Middle frontal gyrus (tissue), 1 donor: ENCODE results near the gene DLX3.

Source experiments
- DNase-seq: peaks from one replicate; pipeline ENCODE4 v3.0.0-alpha.2; 2015; ENCODE audit warnings: low spot score; ENCODE audit errors: extremely low spot score

Gene DLX3

DNA sequence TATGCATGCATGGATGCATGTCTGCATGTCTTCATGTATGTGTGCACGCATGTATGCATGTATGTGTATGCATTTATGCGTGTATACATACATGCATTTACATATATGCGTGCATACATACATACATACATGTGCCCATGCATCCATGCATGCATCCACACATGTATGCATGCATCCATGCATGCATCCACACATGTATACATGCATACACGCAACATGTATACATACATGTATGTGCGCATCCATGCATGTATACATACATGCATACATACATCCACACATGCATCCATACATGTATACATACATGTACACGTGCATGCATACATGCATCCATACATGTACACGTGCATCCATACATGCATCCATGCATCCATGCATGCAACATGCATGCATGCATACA is 29.8 kb upstream of the DLX3 start:
- no peak for DNase-seq

DNA sequence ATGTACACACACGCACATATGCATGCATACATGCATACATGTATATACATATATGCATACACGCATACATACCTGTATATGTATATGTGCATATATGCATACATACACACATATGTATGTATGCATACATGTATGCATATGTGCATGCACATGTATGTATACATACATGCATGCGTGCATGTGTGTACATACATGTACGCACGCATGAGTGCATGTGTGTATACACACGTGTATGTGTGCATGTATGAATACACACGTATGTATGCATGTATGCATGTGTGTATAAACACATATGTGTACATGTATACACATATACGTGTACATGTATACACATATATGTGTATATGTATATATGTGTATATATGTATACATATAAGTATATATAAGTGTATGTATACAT is 28.5 kb upstream of the DLX3 start:
- DNase-seq = no peak

DNA sequence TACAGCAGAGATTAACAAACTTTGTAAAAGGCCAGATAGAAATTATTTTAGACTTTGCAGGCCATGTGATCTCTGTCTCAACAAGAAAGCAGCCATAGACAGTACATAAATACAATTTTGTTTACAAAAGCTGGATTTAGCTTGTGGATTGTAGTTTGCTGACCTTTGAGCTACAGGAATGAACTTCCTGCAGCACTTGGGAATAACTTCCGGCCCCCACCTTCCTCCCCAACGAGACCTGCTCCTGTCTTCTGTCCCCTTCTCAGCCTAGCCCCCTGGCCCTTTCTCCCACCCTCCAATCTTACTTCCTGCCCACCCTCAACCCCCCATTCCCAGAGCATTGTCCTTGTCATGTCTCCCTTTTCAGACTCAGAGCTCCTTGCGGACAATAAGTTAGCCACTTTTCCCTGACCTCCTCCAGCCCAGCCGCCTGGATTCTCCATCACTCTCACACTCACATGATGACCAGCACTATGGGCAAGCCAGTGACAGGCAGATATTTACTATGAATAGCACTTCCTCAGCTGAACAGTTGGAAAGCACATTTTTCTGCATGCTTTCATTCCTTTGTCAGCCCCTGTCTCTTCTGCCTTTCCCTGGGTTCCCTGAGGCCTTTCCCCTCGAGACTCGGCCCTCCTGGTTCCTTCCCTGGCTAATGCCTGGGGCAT is 27.6 kb upstream of the DLX3 start:
- DNase-seq = no peak

DNA sequence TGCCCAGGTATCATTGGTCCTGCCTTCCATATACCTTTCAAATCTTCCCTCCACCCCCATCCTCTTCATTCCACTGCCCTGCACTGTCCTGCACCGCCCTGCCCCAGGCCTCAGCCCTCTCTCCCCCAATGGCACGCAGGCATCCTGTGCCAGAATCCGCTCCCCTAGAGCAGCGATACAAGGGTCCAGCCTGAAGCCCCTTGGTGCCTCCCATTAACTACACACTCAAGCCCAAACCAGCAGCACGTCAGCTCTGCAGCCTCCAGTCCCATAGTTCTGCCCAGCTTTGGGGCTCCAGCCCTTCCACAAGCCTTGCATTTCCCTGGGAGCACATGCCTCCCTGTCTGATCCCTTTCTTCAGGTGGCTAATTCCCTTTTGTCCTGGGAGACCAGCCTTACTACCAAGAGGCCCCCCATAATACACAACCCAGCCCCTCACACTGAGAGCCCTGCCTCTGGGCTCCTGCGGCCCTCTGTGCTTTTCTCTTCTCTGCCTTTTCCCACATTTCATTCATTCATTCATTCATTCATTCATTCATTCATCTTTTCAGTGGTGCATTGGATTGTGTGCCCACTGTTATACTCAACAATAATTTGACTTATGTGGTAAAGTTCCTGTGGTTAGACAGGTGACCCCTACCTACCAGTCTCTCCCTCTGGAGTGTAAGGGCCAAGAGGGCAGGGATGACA is 26.8 kb upstream of the DLX3 start:
- no peak for DNase-seq

DNA sequence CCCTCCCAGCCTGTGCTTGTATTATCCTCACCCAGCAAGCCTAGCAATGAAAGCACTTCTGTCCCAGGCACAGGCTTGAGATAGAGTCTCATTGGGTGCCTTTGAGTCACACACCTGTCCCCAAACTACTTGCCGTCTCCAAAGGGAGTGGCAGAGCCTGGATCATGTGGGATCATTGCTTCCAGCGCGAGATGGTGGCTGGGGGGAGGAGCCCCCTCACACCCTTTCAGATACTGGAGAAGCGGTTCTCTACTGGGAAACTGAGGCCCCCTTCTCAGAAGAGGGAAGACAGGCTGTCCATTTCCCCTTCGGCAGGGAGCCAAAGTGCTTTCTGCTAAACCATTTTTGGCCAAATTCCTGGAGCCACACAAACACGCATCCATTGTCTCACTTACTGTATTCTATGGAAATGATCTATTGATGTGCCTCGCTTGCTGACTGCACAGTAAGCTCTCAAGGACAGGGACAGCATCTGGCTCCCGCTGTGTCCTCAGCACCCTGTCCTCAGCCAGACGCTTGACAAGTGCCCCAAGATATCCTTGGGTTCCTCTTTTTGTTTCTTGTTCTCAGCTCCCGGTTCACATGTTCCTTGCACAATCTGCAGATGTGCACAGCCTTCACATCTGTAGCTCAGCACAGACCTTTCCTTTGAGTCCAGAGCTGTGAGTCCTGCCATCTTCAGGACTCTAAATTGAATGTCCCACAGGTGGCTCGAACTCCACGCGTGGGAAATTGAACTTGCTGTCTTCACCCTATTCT is 26.0 kb upstream of the DLX3 start:
- DNase-seq = no peak

DNA sequence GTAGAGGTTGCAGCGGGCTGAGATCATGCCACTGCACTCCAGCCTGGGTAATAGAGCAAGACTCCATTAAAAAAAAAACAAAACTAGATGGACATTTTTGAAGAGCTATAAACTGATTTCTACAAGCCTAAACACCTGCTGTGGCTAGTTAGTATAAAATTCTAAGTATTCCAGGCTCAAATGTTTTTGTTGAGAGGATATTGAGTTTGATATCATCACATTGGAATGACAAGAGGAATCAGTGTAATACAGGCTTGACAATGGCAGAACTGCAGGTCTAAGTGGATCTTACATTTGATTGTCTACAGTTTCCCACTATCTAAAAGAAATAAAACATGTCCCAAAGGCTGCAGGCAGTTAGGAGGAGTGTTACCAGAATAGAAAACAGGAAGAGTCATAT is 23.9 kb upstream of the DLX3 start:
- no peak for DNase-seq

DNA sequence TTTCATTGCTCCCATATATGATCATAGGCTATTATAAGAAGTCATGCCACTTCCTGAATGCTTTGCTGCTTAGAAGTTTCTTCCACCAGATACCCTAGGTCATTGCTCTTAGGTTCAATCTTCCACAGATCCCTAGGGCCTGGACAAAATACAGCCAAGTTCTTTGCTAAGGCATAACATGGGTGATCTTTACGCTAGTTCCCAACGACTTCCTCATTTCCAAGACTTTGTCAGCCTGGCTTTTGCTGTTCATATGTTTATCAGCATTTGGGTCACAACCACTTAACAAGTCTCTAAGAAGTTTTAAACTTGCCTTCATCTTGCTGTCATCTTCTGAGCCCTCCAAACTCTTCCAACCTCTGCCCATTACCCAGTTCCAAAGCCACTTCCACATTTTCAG is 20.1 kb upstream of the DLX3 start:
- no peak for DNase-seq

DNA sequence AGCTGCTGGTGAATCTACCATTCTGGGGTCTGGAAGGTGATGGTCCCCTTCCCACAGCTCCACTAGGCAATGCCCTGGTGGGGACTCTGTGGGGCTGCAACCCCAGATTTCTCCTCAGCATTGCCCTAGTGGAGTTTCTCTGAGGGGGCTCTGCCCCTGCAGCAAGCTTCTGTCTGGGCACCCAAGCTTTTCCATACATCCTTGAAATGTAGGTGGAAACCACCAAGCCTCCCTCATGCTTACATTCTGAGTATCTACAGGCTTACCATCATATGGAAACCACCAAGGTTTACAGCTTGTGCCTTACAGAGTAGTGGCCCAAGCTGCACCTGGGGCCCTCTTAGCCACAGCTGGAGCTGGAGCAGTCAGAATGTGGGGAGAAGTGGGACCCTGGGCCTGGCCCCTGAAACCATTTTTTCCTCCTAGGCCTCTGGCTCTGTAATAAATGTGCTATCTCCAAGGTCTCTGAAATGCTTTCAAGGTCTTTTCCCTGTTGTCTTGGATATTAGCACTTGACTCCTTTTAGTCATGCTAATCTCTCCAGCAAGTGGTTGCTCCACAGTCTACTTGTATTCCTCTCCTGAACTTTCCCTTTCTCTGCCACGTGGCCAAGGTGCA is 19.6 kb upstream of the DLX3 start:
- no peak for DNase-seq

DNA sequence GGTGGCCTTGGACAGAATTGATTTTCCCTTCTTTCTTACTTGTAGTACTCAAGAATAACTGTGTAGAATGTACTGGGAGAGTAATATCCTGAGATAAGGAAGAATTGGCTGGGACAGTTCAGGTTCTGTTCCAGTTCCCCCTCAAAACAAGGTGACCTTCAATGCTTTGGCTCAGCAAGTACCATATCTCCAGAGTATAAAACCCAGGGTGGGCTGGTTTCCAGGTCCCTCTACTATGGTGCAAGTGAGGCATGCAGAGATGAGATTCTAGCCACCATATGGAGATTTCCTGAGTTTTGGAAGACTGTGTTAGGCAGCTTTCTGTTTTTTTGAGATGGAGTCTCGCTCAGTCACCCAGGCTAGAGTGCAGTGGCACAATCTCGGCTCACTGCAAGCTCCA is 18.1 kb upstream of the DLX3 start:
- no peak for DNase-seq

DNA sequence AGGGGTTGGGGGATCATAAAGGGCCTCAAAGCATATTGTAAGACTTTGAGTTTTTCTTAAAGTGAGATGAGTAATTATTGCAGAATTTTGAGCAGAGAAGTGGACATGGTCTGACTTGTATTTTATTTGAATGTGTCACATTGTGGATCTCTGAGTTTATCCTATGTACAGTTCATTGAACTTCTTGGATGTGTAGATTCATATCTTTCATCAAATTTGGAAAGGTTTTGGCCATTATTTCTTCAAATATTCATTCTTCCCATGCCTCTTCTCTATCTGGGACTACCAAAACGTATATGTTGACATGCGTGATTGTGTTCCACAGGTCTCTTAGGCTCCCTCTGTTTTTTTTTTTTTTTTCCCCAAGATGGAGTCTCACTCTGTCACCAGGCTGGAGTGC is 14.3 kb upstream of the DLX3 start:
- DNase-seq = no peak

DNA sequence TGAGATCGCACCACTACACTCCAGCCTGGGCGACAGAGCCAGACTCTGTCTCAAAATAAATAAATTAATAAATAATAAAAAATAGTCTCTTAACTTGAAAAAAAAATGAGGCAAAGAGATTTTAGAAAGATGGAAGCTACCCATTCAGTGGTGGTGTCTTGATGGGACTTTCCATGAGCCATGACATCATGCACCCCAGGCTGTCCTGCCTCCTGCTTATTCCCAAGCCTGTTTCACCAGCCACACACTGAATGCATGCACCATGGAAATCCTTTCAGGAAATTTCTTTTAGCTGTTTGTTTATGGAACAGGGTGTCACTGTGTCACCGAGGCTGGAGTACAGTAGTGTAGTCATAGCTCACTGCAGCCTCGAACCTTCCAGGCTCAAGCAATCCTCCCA is 8.9 kb upstream of the DLX3 start:
- DNase-seq = no peak

DNA sequence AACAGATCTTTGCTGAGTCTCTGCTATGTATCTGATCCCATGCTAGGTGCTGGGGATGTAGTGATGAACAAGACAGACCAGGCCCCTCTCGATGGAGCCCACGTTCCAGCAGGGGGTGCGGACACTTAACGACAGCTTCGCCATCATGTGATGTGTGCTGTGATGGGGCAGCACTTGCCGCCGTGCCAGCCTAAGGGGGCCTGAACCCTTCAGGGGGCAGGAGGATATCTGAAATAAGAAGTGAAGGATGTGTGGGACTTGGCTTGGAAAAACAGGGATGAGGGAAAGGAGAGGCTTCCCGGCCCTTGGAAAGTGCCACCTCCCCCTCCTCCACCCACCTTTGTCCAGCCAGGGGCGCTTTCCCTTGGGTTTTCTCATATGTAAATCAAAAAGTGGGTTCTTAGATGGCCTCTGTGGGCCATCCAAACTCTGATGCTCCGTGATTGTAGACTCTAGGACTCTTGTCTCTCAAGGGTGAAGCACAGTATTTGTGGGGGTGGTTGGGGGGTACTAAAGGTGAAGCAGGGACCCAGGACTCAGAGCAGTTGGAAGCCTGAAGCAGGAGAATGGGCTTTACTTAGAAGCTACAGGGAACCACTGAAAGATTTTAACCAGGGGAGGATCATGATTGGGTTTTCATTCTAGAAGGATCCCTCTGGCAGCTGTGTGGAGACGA is 4.0 kb upstream of the DLX3 start:
- no peak for DNase-seq

DNA sequence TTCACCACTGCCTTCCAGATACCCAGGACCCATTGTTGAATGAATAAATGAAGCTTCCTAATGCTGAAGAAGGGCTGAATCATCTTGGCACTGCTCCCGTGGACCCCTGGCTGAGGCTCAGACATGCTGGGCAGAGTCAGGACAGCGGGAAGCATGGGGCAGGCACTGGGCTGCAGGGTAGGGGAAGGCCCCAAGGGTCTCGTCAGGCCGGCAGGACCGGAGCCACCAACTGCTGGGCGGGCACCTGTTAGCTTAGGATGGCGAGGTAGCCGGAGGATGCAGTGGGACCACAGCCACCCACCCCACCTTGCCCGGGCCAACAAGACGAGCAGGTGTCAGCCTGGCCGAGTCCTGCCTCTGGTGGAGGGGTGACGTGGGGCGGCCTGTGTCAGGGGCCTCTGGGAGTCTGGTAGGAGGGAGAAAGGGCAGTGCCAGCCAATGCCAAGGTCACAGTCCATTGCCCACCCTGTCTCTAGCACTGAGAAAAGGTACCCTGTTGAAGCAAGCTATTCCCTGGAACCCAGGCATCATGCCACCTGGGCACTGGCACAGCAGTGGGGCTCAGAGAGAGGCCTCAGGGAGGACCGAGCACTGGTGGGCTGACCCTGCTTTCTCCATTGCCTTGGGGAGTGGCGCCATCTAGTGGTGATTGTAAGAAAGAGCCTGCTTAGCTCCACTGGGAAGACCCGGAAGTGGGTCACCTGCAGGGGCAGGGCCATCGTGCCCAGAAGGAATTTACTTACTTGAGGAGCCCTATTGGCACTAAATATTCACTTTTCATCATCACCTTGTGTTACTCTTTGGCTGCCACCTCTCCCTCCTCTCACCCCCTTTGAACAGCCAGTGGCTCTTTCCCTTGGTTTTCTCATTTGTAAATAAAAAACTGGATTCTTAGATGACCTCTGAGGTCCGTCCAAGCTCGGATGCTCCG is 3.0 kb upstream of the DLX3 start:
- DNase-seq = peak; percentile 69

DNA sequence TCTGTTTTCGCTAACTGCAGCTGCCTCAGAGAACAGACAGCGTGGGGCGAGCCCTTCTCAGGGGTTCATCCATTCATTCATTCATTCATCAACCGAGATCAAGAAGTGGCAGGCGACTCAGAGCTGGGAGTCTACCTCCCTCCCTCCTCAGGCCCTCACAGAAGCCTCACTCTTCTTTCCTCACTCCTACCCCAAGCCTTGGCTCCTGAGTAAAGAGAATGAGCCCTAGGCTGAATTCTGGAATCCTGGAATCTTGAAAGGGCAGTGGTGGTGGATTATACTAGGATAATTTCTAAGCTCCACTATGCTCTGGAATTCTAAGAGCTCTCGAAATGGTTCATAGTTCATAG is 2.3 kb upstream of the DLX3 start:
- no peak for DNase-seq

DNA sequence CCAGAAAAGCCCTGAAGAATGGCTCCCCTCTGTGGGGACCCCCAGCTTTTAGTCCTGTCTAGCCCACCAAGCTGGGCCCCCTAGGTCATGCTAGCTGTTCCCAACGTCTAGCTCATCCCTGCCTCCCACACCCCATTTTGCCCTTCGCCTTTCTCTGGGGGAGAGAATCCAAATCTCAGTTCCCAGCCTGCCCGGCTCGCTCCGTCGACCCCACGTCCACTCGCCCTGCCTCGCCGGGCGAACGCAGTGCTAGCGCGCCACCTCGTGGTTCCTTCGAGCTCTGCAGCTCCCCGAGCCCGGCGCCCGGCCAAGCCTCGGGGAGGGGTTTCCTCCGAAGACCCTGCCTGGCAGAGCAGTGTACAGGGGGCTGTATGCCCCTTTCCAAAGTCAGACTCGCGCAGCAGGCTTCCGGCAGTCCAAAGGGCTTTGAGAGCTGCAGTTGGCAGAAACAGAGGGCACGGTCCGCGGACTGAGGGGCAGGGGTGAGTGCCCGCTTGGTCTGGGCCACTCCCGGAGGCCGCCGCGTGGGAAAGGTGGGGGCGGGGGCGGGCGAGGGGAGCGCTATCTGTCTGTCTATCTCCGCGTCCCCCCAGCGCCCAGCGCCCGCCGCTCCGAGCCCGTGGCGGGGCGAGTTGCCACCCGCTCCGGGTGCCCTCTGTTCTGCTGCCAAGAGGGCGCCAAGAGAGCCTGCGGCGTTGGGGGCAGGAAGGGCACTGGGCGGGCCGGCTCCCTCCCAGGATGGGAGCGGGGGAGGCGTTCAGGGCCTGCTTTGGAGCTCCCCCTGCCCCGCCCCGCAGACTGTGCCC is 1.7 kb upstream of the DLX3 start:
- no peak for DNase-seq

DNA sequence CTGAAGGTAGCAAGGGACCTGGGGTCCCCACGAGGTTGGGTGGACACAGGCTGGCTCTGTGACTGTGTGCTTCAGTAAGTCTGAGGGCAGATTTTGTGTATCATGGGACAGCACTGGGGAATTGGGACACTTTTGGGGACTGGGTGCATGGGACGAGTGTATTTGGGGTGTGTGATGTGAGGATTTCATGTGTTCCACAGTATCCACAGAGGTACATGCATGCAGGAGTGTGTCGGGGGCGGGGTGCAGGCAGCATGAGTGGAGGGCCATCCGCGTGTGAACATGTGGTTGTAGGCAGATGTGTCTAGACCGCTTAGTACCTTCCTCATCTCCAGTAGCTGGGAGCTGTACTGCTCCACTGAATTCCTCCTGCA is 1.1 kb upstream of the DLX3 start:
- no peak for DNase-seq

DNA sequence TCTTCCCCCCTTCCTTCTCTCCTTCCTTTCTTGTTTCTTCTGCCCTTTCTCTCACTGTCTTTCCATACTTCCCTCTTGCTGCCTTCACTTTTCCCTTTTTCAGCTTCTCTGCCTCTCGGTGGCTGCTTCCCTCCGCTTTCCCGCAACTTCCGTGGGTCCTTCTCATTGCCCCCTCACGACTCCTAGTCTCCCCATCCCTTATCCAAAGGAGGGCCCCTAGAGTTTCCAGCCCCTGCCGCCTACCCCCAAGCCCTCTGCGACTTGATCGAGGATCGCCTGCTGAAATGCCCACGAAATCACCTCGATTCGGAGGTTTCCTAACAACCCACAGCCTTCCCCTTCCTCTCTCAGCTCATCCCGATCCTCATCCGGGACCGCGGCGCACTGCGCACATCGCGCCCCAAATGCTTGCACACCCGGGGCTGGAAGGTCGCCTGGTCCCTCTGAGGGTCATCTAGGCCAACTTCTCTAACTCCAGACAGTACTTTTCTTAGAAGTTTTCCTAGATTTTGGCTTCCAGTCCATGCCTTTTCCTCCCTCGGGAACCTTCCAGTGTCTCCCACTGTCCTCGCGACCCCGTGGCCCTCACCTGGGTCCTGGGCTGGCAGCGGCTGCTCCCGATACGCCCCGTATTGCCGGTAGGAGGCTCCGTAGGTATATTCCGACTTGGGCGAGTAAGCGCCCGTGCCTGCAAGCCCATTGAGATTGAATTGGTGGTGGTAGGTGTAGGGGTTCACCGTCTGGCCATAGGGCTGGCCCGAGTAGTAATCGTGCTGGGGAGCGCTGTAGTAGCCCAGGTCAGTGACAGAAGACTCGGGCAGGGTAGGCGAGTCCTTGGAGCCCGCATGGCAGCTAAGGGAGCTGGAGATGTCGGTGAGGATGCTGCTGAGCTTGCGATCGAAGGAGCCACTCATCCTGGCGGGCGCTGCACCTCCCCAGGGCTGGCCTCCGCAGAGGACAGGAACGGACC is 654 bp downstream of the DLX3 start:
- DNase-seq = no peak

DNA sequence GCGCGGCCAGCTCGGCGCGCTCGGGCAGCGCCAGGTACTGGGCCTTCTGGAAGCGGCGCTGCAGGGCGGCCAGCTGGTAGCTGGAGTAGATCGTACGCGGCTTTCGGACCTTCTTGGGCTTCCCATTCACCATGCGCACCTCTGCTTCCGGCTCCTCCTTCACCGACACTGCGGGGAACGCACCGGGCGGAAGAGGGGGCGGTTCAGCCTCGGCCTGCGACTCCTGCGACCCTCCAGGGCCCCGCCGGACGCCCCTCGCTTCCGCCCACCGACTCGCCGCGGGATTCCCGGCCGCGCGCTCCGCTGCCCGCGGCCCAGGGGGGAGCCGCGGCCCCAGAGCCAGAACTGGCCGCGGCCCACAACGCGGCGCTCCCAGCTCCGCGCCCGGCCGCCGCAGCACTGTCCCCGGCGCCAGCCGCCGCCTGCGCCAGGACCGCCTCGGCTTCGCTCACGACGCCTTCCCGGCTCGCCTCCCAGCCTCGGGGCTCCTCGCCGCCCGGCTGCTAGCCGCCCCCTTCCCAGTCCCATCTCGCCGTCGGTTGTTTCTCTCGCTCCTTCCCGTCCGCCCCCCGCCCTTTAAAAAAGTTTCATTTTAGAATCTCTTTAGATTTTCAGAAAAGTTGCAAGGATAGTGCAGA is 1.5 kb downstream of the DLX3 start:
- no peak for DNase-seq
